Calu3 (cell line): ENCODE data around the gene EXOC6B. TPM values are rescaled to one million over a fixed set of nuclear protein-coding genes. Genes with fewer than 3 reads are reported as not detected.

ENCODE experiments used
- BruUV-seq: library from RNA; stranded (reverse); fragments of 400-500 nt; replicated peaks from 2 replicates; lab custom pipeline; 2021; lab: Mats Ljungman, UMichigan
- CTCF ChIA-PET: fragments of 300-600 bp; sonication (Branson Sonifier 250); formaldehyde crosslinking; loops from one replicate; lab custom pipeline; 2022; ENCODE audit warnings: antibody characterized with exemption; lab: Charles Lee
- DNase-seq: peaks from one replicate; pipeline ENCODE4 v3.0.0; 2022
- H3K27ac Mint-ChIP-seq: one replicate; pipeline ENCODE4 v1.8.0; 2022; ENCODE audit warnings: mixed read lengths; ENCODE audit not compliant: unreplicated experiment
- H3K27me3 Mint-ChIP-seq: one replicate; pipeline ENCODE4 v1.8.0; 2022; ENCODE audit warnings: mixed read lengths; ENCODE audit not compliant: unreplicated experiment
- H3K36me3 Mint-ChIP-seq: one replicate; pipeline ENCODE4 v1.8.0; 2022; ENCODE audit warnings: mild to moderate bottlenecking, moderate library complexity, mixed read lengths; ENCODE audit not compliant: insufficient read depth, unreplicated experiment
- H3K4me1 Mint-ChIP-seq: one replicate; pipeline ENCODE4 v1.8.0; 2022; ENCODE audit warnings: mild to moderate bottlenecking, low read depth, mixed read lengths; ENCODE audit not compliant: unreplicated experiment
- H3K4me3 Mint-ChIP-seq: one replicate; pipeline ENCODE4 v1.8.0; 2022; ENCODE audit warnings: mild to moderate bottlenecking, low read depth, moderate library complexity, mixed read lengths; ENCODE audit not compliant: unreplicated experiment
- H3K9me3 Mint-ChIP-seq: one replicate; pipeline ENCODE4 v1.8.0; 2022; ENCODE audit warnings: low read depth, mixed read lengths; ENCODE audit not compliant: unreplicated experiment
- intact Hi-C: fragments of 100-400 bp; cut with micrococcal nuclease; formaldehyde crosslinking; loops from one replicate; pipeline ENCODE4 v1.10.0; 2022; ENCODE audit not compliant: unreplicated experiment
- total RNA-seq: library from RNA; stranded (reverse); gene quantifications from 2 replicates; pipeline ENCODE4 v1.2.3, GENCODE V29; 2022
- TF ChIP-seq, protein P1 (sequence below): fragments of 200-600 bp; IDR thresholded peaks from one replicate; pipeline ENCODE4 v1.8.0; 2022; ENCODE audit warnings: antibody characterized with exemption; ENCODE audit not compliant: unreplicated experiment

The EXOC6B gene
- total RNA-seq, 1 experiment from 2014 or later: 26.6 TPM

DNA sequence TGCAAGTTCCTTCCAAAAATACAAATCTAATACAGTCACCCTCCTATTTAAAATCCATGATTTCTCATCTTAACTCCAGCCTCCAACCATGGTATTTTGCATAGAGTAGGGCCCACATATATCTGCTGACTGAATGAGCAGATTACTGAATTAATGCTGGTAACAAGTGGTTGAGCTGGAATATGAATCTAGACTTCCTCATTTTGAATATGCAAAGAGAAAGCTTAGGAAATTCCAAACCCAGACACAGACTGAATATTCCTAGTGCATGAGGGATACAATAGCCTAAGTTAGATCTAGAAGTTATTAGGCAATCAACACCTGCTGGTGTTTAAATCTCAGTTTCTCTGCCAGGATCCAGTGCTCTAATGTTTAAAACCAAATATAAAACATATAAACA is 463.1 kb downstream of the EXOC6B start:
- Mint-ChIP-seq H3K27me3 (no peaks in the 10 kb centered on the region), H3K36me3 (no peaks in the 10 kb centered on the region), H3K4me1 (peaks cover 11% of the 10 kb centered on the region), H3K4me3 (no peak overlapping the region), H3K27ac (no peak overlapping the region), H3K9me3 (no peaks in the 10 kb centered on the region)
- DNase-seq: no peak
- TF ChIP-seq, protein P1, sequence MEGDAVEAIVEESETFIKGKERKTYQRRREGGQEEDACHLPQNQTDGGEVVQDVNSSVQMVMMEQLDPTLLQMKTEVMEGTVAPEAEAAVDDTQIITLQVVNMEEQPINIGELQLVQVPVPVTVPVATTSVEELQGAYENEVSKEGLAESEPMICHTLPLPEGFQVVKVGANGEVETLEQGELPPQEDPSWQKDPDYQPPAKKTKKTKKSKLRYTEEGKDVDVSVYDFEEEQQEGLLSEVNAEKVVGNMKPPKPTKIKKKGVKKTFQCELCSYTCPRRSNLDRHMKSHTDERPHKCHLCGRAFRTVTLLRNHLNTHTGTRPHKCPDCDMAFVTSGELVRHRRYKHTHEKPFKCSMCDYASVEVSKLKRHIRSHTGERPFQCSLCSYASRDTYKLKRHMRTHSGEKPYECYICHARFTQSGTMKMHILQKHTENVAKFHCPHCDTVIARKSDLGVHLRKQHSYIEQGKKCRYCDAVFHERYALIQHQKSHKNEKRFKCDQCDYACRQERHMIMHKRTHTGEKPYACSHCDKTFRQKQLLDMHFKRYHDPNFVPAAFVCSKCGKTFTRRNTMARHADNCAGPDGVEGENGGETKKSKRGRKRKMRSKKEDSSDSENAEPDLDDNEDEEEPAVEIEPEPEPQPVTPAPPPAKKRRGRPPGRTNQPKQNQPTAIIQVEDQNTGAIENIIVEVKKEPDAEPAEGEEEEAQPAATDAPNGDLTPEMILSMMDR: no peak
- intact Hi-C loops: loop anchor here (10.0 kb wide), 2 partner anchors 212 to 382 kb away; no protein-coding TSS in a partner anchor
- BruUV-seq: no TSS peak
- CTCF ChIA-PET: no interaction called here

DNA sequence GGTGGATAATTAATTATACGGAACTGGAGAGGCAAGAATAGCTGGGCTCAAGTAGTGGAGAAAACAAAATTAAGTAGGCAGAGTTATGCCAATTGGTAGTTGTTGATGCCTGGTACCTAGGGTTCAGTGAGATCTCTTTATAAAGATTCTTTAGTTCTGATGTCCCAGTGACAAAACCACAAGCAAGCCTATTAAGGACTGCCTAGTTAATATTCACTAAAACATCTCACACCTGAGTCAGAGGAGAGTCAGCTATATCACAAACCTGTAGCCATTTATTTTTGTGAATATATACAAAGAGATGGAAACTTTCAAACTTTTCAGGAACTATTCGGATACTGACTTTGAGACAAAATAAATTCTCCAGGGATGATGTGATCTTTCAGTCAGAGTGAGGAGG is 464.3 kb downstream of the EXOC6B start:
- intact Hi-C loops: loop anchor here (10.0 kb wide), 2 partner anchors 213 to 383 kb away; no protein-coding TSS in a partner anchor
- H3K27ac Mint-ChIP-seq: no peak overlapping the region

DNA sequence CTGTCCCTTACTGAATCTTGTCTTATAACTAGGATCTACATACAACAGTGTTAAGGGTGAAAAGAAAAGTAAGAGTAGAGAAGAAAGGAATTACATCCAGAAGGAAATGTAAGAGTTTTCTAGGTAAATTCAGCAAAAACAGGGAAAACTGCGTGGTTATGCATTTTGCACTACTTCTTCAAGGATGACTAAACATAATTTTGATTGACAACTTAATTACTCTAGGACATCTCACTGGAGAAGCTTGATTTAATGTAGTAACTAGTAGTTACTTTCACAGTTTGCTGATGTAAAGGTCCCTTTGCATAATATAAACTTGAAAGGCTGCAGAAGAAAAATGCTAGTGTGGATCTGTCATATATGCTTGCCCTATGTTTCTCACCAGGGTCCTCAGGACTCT is 464.8 kb downstream of the EXOC6B start:
- intact Hi-C loops: loop anchor here (10.0 kb wide), 2 partner anchors 214 to 384 kb away; no protein-coding TSS in a partner anchor
- CTCF ChIA-PET: no interaction called here
- Mint-ChIP-seq H3K4me3 (no peak overlapping the region), H3K36me3 (no peaks in the 10 kb centered on the region), H3K4me1 (peaks cover 11% of the 10 kb centered on the region), H3K9me3 (no peaks in the 10 kb centered on the region), H3K27ac (no peak overlapping the region), H3K27me3 (no peaks in the 10 kb centered on the region)
- TF ChIP-seq, protein P1: no peak
- DNase-seq: no peak
- BruUV-seq: no TSS peak

More for the DNA sequence above, 464.3 kb downstream of the EXOC6B start:
- H3K9me3 Mint-ChIP-seq: no peaks in the 10 kb centered on the region
- CTCF ChIA-PET: no interaction called here
- DNase-seq: no peak
- H3K4me3 Mint-ChIP-seq: no peak overlapping the region
- no TSS peak for BruUV-seq
- no peaks in the 10 kb centered on the region for H3K27me3 Mint-ChIP-seq
- H3K4me1 Mint-ChIP-seq: peaks cover 11% of the 10 kb centered on the region
- TF ChIP-seq, protein P1: no peak
- no peaks in the 10 kb centered on the region for H3K36me3 Mint-ChIP-seq

DNA sequence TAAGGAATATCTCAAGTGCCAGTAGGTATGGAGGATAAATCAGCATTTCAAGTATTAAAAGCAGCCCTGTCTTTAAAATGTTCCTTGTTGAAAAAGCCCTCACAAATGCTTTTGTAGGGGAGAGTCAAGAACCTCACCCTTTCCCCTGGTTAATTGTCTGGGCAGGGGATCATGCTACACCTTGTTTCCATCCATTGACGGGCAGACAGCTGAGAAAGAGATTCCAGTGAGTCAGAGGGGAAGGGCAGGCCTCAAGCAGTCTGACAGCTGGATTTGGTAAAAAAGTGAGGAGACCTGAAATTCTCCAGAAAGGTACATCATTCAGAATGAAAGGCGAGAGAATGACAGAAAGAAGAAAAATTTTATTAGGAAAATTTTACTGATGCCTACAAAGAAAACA is 475.0 kb downstream of the EXOC6B start:
- Mint-ChIP-seq H3K36me3 (no peaks in the 10 kb centered on the region), H3K4me1 (no peaks in the 10 kb centered on the region), H3K27me3 (no peaks in the 10 kb centered on the region), H3K4me3 (no peak overlapping the region), H3K9me3 (no peaks in the 10 kb centered on the region), H3K27ac (no peak overlapping the region)
- no peak for DNase-seq
- no TSS peak for BruUV-seq
- intact Hi-C loops: no loop called here
- CTCF ChIA-PET: no interaction called here
- TF ChIP-seq, protein P1: no peak
